HG03520 (cell line): ENCODE results near the gene WWOX.

Experiments
- ATAC-seq: cut with Tn5 transposase; IDR thresholded peaks from one replicate; pipeline ENCODE4 v1.9.1; 2021; ENCODE audit warnings: mild to moderate bottlenecking, moderate library complexity; ENCODE audit not compliant: unreplicated experiment

The WWOX gene

DNA sequence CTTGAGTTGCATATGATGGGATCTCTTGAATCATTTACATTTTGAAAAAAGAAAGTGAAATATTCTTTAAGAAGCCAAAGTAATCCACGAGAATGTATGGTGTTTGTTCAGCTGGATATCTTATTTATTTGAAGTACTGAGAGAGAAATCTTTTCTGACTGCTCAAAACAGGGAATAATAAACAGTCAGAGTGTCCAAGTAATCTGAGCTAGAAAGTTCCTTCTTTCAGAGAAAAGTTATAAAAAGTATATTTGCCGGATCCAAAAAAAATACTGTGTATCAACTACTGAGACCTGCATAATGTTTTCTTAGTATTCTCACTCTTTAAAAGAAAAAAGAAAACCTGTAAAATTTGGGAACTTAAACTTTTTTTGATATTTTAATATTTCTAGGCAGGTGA lies 350.8 kb downstream of the WWOX start:
- ATAC-seq = no peak

DNA sequence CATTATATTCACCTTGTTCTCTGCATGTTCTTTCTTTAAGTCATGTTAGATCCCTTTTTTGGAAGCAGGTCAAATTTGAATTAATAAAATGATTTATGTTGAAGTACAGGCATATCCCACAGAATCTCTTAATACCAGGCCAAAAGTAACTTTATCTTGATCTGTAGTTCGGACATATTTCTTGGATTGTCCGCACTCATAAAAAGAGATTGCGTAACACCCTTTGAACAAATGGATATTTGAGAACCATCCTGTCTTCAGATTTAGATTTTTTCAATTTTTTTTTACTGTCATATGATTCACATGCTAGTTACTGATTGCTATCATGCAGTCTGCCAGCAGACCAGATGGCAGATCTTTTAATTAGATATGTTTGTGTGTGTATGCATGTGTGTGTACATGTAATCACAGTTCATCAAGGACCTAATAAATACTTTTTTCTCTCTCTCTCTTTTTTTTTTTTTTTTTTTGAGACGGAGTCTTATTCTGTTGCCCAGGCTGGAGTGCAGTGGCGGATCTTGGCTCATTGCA lies 352.6 kb downstream of the WWOX start:
- no peak for ATAC-seq

DNA sequence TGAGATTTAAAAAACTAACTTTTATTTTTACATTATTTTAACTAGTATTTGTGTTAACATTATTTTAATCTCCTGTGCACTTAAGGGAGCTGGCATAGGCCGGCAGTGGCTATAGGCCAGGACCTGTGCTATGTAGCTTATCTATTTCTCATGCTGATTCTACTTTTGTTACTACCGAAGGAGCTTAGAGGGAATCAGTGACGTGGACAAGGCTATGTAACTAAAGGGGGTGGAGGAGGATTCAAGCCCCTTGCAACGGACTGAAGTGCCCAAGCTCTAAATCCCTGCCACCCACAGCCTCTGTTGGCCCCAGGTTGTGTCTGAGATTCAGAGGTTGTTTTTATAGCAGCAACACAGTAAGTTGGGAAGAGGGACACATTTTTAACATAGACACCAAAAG lies 356.4 kb downstream of the WWOX start:
- ATAC-seq = no peak

DNA sequence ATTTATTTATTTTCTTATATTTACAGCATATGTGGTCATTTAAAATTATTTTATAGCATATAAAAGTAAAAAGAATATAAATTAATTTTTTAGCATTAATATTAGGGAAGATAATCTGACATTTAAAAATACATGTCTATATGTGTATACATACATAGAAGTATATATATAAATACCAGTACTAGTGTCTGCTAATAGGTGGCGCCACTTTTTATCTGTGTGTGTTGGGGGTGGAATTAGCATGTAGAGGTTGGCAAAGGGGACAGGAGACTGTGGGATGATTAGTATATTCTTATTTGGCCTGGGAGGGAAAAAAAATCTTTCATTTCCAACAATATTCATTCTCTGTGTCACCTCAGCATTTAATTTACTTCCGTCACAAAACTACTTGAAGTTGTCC lies 359.1 kb downstream of the WWOX start:
- ATAC-seq = no peak

DNA sequence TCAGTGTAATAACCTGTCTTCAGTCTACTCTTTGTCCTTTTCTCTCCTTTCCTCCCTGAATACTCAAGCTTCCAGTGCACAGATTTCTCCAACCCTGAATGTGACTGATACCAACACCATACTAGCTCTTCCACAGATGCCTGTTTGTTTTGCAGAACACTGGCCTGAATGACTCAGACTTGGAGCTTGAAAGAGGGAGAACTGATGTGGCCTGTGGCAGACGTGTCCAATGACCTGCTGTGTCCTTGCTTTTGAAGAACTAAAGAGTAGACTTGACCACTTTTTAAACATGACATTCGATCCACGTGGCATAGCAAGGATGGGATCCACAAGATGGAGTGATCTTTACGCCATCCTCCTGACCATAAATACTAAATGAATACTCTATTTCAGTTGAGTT lies 361.0 kb downstream of the WWOX start:
- no peak for ATAC-seq

DNA sequence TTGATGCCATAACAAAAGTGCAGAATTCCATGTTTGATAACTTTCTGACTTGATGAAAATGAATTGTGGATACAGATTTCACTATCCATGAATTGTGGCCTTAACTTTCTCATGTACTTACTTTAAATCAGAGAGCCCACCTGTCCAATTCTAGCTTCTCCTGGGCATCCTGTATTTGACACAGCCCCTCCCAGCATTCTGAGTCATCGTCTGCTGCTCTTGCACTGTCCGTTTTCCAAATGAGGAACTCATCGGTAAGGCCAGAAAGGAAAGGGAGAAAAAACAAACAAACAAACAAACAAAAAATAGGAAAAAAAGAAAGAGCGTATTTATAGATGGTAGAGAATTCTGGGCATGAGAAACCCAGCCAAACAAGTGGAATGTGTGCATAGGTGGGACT lies 361.6 kb downstream of the WWOX start:
- ATAC-seq = no peak

DNA sequence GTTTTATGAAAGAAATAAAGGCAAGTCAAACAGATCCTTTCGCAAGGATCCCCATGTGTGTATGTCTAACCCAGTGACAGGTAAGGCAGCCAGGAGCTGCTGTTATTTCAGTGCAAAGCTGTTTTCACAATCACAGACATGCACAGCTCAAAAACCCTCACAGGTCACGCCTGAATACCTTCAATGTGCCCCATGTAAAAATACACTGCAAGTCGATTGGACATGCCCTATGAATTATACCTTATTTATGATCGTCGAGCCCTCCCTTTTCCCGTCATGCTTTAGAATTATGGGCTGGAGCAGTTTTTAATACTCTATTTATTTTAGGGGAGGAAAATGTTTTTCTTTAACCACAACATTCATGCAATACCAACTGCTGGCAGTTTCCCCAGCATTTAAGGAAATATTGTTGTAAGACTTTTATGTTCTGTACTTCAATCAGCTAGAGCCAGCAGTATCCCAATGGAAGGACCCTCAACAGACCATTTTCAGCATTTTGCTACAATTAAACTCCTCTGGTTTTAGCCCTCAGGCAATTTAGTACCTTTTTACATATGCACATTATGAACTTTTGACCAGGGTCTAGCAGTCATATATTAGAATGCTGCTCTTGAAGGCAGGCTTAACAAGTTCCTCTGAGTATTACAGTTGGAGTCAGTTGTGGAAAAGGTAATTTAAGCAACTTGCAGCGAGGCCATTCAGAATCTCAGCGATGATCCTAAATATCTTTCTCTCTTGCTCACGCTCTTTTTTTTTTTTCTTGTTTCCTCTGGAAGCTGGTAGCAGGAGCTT lies 362.2 kb downstream of the WWOX start:
- no peak for ATAC-seq

DNA sequence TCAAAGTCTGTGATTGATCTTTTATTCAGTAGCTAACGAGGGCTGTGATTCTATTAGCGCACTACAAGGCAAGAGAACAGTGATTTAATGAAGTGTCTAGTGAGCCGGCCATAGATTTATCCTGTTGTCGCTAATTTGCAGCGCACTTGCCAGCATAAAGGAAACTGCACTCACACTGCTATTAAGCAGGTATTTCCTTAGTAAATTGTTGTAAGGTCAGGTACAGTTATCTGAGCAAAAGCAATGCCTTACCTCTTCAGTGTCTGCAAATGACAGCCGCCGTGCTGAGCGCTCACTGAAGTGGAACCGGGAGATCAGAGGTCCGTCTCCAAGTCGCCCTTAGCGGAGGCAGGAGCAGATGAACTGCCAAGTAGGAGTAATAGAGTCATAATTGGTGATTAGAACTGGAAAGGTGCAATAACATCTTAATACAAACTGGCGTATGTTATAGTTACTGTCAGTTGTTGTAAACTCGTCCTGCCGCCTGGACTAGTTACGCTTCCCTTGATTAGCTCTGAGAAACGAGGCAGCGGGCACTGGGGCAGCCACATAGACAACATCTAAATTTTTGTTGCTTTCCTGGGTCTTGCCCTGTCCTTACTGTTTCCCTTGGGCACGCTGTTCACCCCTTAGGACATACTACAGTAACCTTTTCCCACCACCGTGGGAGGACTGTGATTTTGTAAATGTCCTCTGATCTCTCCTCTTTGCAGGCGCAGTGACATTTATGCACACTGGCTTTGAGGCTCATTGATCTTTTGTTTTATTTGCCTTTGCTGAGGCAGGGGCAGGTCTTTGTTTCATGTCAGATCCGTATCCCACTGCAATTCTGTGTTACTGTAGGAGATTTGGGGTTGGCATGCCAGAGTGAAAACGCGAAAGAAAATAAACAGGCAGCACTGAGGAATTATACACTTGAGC lies 363.1 kb downstream of the WWOX start:
- no peak for ATAC-seq

DNA sequence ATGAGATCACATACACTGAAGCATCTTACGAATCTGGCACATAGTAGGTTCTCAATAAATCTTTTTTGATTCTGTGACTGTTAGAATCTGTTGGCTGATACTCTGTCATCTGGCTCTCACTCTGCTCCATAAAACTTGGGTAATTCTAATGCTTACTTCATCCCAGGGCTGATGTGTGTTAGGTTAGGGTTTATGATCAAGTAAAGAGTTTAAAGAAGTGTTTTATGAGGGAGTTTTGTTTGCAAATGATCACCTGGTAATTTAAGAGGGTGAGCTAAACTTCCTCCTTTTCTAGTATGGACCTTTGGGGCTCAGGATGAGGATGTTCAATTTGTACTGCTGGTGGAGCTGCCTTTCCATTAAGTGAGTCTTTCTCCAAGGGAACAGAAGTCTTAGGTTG lies 364.1 kb downstream of the WWOX start:
- ATAC-seq = no peak

DNA sequence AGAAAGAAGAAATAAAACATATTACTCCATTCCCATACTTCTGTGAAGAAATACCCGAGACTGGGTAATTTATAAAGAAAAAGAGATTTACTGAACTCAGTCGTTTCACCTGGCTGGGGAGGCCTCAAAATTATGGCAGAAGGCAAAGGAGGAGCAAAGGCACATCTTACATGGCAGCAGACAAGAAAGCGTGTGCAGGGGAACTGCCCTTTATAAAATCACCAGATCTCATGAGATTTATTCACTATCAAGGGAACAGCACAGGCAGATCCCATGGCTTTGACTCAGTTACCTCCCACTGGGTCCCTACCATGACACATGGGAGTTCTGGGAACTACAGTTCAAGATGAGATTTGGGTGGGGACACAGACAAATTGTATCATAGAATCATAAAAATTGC lies 365.4 kb downstream of the WWOX start:
- ATAC-seq = no peak

DNA sequence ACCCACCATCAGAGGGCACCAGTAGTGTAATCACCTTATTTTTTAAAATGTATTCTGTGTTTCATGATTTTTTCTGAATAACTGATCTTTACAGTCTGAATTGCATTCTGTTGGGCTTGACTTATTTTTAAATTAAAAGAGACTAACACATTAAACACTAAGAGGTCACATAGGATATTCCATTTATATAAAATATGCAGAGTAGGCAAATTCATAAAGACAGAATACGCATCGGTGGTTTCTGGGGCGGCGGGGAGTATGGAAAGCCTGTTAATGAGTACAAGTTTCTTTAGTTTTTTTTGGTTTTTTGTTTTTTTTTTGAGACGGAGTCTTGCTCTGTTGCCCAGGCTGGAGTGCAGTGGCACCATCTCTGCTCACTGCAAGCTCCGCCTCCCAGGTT lies 366.3 kb downstream of the WWOX start:
- ATAC-seq = no peak

DNA sequence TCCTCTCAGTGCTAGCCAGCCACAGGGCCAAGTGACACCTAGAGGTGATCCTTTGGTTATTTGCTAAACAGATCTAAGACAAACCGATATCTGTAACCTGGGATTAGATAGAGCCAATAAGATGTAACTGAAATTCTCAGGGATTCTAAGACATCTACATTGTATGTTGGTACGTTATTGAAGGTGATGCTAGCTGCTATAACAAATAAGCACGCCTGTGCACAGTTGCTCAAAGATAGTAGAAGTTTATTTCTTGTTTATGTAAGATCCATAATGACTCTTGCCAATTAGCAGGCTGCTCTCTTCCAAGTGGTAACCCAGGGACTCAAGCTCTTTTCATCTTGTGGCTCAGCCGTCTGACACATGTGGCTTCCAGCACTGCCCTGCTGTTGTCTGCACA lies 370.3 kb downstream of the WWOX start:
- ATAC-seq = no peak

DNA sequence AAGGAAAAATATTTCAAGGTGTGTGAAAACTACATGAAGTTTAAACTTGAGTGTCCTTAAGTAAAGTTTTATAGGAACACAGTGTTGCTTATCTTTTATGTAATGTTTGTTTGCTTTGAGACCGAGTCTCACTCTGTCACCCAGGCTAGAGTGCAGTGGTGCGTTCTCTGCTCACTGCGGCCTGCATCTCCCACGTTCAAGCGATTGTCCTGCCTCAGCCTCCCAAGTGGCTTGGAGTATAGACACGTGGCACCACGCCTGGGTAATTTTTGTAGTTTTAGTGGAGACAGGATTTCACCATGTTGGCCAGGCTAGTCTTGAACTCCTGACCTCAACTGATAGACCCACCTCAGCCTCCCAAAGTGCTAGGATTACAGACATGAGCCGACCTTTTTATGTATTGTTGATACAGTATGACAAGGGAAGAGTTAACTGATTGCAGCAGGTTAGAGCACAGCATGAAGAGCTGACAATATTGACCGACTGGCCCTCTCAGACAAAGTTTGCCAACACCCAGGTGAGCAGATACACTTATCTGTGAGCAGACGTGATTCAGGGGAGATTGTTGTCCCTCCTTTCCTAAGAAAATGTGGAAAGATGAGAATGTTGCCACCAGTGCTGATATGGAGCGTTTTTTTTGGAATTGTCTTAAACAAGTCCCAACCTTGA lies 373.7 kb downstream of the WWOX start:
- ATAC-seq = no peak

DNA sequence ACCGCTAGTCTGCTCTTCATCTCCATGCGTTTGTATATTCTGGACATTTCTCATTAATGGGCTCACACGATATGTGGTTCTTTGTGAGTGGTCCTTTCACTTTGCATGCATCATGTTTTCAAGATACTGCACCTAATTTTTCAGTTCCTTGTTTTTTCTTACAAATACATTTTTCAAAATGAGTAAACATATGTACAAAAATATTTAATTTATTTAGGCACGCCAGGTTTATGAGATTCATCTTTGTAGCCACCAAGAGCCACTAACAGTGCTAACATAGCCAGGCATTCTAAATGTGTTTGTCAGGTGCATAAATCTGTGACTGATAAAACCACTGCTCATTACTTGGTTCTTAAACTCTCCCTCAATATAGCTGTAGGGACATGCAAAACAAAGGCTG lies 375.3 kb downstream of the WWOX start:
- ATAC-seq = peak; percentile 77

DNA sequence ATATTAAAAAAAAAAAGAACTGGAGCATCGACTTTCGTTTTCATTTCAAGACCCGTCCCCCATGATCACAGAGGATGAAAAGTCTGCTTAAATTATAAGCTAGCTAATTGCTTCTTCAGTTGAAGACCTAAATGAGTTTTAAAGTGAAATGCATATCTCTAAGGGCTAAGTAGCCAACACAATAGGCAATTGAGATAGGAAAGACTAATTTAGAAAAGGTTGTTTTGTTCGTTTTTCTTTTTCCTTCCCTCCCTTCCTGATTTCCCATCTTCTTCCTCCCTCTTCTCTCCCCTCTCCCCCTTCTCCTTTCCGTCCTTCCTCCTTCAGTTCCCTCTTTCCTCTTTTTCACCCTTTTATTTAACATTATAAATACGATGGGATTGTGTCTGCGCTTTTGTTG lies 377.2 kb downstream of the WWOX start:
- ATAC-seq = no peak

DNA sequence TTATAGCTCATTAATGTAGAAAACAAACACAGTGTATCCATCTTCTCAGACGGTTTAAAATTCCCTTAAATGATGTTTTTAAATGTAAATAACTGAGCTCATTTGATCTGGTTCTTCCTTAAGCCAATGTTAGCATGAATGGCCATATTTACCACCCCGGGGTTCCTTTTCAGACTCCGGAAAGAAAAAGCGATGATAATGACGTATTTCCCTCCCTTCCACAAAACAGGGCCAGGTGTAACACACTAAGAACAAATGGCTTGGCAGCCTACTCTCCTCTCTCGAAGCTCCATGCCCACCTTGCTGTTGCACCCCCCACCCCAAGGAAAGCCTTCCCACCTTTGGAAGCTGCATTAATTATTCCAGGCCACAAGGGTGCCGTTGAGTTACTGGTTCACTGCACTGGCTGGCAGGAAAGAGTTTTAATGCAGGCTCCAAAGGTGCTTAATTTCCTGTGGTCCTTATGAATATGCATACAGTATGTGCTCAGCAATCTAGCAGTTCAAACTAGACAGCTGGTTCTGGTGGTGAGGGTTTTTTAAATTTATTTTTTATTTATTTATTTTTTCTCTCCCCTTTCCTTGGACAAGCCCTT lies 378.9 kb downstream of the WWOX start:
- no peak for ATAC-seq

DNA sequence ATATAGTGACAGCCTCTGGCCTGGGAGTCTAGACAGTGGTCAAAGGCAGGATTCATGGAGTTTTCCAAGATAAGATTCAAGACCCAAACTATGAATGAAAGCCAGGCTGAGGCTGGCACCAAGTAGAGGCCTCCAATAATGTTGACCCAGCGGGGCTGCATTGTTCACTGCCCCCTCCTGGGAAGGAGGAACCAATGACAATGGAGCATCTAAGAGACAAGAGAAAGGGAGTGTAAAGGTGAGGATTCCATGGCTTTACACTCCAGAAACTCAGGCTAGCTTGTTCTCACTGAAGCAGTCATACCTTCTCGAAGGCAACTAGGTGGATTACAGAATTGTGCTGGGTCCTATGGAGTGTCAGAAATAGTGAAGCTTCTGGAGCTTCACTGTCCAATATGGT lies 380.3 kb downstream of the WWOX start:
- no peak for ATAC-seq

DNA sequence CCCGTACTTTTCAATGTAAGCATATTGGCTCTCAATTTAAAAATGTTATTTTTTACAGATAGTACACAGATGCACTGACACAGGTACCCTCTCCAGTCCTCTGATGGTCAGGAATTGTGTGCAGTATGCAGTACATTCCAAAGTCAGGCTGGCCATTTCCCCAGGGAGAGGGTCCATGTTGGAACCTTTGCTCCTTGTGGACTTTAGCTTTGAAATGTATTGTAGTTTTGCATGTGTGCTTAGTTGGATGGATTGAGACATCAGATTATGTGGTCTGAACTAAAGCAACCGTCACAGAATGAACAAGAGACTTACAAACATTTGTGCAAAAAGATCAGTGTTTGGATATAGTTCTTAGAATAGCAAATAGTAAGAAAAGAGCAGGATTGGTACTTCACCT lies 381.1 kb downstream of the WWOX start:
- no peak for ATAC-seq

DNA sequence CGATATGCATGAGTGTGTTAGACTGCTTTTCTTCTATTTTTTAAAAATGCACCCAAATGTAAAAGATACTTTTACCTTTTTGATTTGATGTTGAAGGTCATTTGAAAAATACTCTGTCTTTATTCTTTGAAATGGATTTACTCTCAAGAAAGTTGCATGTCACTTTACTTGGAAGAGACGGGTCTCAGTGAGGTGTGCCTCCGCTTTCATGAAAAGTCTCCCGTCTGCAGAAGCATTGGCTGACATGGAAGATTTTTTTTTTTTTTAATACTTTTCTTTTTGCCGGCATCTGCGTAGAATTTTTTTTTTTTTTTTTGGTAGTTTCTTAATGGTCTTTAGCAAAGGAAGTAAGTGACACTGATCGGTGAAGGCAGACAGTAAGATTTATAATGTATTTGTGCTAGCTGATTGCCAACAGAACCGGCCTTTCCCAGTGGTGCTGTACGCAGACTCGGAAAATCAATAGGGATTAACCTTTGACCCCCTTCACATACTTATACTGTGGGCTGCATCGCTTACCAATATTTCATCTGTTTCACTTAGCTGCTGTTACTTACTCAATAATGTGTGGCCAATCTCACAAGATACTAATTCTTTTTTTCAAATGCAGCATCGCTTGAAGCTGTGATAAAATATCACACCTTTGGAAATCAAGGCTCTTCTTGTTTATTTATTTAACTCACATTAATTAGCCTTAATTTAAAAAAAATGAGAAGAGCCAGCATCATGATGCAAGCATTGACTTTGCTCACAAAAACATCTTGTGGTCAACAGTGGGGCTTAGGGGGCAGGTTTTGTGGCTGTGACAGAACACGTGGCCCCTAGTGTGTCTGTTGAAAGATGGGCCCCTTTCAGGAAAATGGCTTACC lies 383.9 kb downstream of the WWOX start:
- ATAC-seq = no peak

DNA sequence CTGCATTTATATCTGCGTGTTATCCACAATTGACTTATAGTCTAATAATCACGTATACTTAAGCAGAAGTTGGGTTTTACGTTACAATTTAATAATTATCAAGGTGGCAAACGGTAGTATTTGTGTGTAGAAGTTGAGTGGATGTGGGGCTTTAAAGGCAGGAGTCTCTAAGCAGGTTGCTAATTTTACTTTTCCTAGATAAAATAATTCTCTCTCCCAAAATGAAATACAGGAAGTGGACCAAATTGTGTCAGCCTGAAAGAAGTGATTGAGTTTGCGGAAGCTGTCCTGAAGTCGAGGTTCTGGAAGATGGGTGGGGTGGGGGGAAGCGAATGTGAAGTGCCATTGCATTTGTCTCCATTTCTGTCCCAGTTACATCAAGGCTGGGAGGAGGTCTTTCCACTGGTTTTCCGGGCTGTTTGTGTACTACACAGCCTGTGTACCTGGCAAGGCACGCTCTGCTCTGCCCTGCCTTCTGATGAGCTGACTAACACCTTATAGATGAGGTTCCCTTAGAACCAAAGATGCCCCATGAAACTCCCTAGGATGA lies 385.1 kb downstream of the WWOX start:
- ATAC-seq = no peak
